Measurements from ENCODE around the gene SACS.

DNA sequence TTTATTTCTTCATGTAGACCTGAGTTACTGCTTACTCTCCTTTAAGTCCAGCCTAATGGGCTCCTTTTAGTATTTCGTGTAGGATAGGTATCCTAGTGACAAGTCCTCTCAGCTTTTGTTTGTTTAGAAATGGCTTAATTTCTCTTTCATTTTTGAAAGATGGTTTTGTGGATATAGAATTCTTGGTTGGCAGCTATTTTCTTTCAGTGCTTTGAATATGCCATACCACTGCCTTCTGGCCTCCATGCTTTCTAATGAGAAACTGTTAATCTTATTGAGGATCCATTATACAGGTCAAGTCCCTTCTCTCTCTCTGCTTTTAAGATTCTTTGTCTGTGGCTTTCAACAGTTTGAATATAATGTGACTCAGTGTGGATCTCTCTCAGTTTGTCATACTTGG, 46.8 kb upstream of the SACS start:
- TF ChIP-seq, protein P1, sequence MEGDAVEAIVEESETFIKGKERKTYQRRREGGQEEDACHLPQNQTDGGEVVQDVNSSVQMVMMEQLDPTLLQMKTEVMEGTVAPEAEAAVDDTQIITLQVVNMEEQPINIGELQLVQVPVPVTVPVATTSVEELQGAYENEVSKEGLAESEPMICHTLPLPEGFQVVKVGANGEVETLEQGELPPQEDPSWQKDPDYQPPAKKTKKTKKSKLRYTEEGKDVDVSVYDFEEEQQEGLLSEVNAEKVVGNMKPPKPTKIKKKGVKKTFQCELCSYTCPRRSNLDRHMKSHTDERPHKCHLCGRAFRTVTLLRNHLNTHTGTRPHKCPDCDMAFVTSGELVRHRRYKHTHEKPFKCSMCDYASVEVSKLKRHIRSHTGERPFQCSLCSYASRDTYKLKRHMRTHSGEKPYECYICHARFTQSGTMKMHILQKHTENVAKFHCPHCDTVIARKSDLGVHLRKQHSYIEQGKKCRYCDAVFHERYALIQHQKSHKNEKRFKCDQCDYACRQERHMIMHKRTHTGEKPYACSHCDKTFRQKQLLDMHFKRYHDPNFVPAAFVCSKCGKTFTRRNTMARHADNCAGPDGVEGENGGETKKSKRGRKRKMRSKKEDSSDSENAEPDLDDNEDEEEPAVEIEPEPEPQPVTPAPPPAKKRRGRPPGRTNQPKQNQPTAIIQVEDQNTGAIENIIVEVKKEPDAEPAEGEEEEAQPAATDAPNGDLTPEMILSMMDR (IDR thresholded peaks at IDR 0.05), result no peak
- TF ChIP-seq POLR2A (IDR thresholded peaks at IDR 0.05), result no peak
